Vagina (tissue), 2 donors: ENCODE results near the gene GFPT1. TPM values are rescaled to one million over a fixed set of nuclear protein-coding genes. Genes with fewer than 3 reads are reported as not detected.
A peak's percentile ranks its signal among the peaks of the same experiment; 100 is the strongest.

ENCODE experiments used
- DNase-seq, 2 donors: peaks; one replicate each; pipeline ENCODE4 v3.0.0-alpha.2; 2017; ENCODE audit errors: extremely low spot score in 2 of 2
- H3K27ac ChIP-seq: fragments of 200-600 bp; sonication (generic); one replicate; pipeline ENCODE4 v1.5.1; 2019
- H3K27me3 ChIP-seq: fragments of 200-600 bp; sonication (generic); one replicate; pipeline ENCODE4 v1.5.1; 2019
- H3K36me3 ChIP-seq, 2 donors: fragments of 200-600 bp; sonication (generic); one replicate each; pipeline ENCODE4 v1.5.1; 2017 to 2019
- H3K4me1 ChIP-seq: fragments of 200-600 bp; sonication (generic); one replicate; pipeline ENCODE4 v1.5.1; 2019
- H3K4me3 ChIP-seq, 2 donors: fragments of 200-600 bp; sonication (generic); 1 replicate in 1 of 2; 2 replicates in 1 of 2; pipeline ENCODE4 v1.5.1; 2016 to 2019
- H3K9me3 ChIP-seq: fragments of 200-600 bp; sonication (generic); one replicate; pipeline ENCODE4 v1.5.1; 2019
- CTCF ChIP-seq, 3 experiments: fragments of 450-650 bp in 2 of 3; fragments of 200-600 bp in 1 of 3; sonication (generic) in 1 of 3; IDR thresholded peaks; one replicate each; pipeline ENCODE4 v1.5.1; 2017 to 2019; ENCODE audit warnings: antibody characterized with exemption in 3 of 3, mild to moderate bottlenecking in 2 of 3, moderate library complexity in 2 of 3
- POLR2A ChIP-seq, 2 donors: fragments of 450-650 bp; IDR thresholded peaks; one replicate each; pipeline ENCODE4 v1.6.1; 2017; ENCODE audit warnings: antibody characterized with exemption in 2 of 2, mild to moderate bottlenecking in 2 of 2, moderate library complexity in 2 of 2
- POLR2AphosphoS5 ChIP-seq, 2 donors: sonication (generic); formaldehyde crosslinking; IDR thresholded peaks; one replicate each; pipeline ENCODE4 v1.9.0; 2017; ENCODE audit warnings: antibody characterized with exemption in 2 of 2, mild to moderate bottlenecking in 2 of 2, low read depth in 1 of 2; ENCODE audit not compliant: insufficient read depth in 1 of 2
- intact Hi-C: fragments of 100-400 bp; cut with DNase I; formaldehyde crosslinking; loops from one replicate; pipeline ENCODE4 v1.15.1; 2023
- total RNA-seq: library from RNA; depleted of rRNA; stranded (reverse); fragments of >200 nt; gene quantifications from one replicate; pipeline ENCODE4 v1.2.3, GENCODE V29; 2016

GFPT1 gene
- total RNA-seq, 1 donor from 2014 or later, result 17.9 TPM

GRCh38 chr2:69316550-69316949 lies 70.5 kb downstream of the GFPT1 start:
- no peak overlapping the region for H3K27ac ChIP-seq
- H3K4me3 ChIP-seq, result no peak overlapping the region
- H3K4me1 ChIP-seq, result no peaks in the 10 kb centered on the region
- TF ChIP-seq CTCF (IDR thresholded peaks at IDR 0.05), result no peak
- TF ChIP-seq POLR2AphosphoS5 (IDR thresholded peaks at IDR 0.05; ENCODE audit: insufficient read depth in 1 of 2, low read depth in 1 of 2), result no peak
- TF ChIP-seq POLR2A (IDR thresholded peaks at IDR 0.05), result no peak
- no peaks in the 10 kb centered on the region for H3K36me3 ChIP-seq
- H3K27me3 ChIP-seq, result no peaks in the 10 kb centered on the region
- intact Hi-C loops, result no loop called here
- DNase-seq, result no peak
- no peaks in the 10 kb centered on the region for H3K9me3 ChIP-seq

- H3K4me1 ChIP-seq, result peaks cover 11% of the 10 kb centered on the region
- H3K9me3 ChIP-seq, result no peaks in the 10 kb centered on the region
- intact Hi-C loops, result no loop called here
- H3K4me3 ChIP-seq, result no peak overlapping the region
- no peak for DNase-seq
- no peak overlapping the region for H3K27ac ChIP-seq
- no peaks in the 10 kb centered on the region for H3K27me3 ChIP-seq
- no peaks in the 10 kb centered on the region for H3K36me3 ChIP-seq
- TF ChIP-seq POLR2AphosphoS5 (IDR thresholded peaks at IDR 0.05; ENCODE audit: insufficient read depth in 1 of 2, low read depth in 1 of 2) (no peak), CTCF (IDR thresholded peaks at IDR 0.05) (no peak), POLR2A (IDR thresholded peaks at IDR 0.05) (no peak)
Observed at GRCh38 chr2:69315160-69315761, 71.8 kb downstream of the GFPT1 start.

- Histone ChIP-seq H3K9me3 (no peaks in the 10 kb centered on the region), H3K4me3 (no peak overlapping the region), H3K36me3 (no peaks in the 10 kb centered on the region), H3K27ac (peak overlapping the region; percentile 73), H3K4me1 (peaks cover 49% of the 10 kb centered on the region), H3K27me3 (no peaks in the 10 kb centered on the region)
- TF ChIP-seq POLR2AphosphoS5 (IDR thresholded peaks at IDR 0.05; ENCODE audit: insufficient read depth in 1 of 2, low read depth in 1 of 2) (no peak), POLR2A (IDR thresholded peaks at IDR 0.05) (no peak), CTCF (IDR thresholded peaks at IDR 0.05) (no peak)
- intact Hi-C loops, result no loop called here
- no peak for DNase-seq
Observed at GRCh38 chr2:69311024-69311416, 76.0 kb downstream of the GFPT1 start.

GRCh38 chr2:69310111-69311023 lies 76.7 kb downstream of the GFPT1 start:
- intact Hi-C loops, result no loop called here
- H3K36me3 ChIP-seq, result no peaks in the 10 kb centered on the region
- TF ChIP-seq POLR2A (IDR thresholded peaks at IDR 0.05) (no peak), CTCF (IDR thresholded peaks at IDR 0.05) (no peak), POLR2AphosphoS5 (IDR thresholded peaks at IDR 0.05; ENCODE audit: insufficient read depth in 1 of 2, low read depth in 1 of 2) (no peak)
- no peaks in the 10 kb centered on the region for H3K9me3 ChIP-seq
- no peak for DNase-seq
- no peaks in the 10 kb centered on the region for H3K27me3 ChIP-seq
- peaks cover 54% of the 10 kb centered on the region for H3K4me1 ChIP-seq
- H3K4me3 ChIP-seq, result no peak overlapping the region
- H3K27ac ChIP-seq, result peak overlapping the region; percentile 73
